H9 (cell line): Measurements from ENCODE around the gene ASPG. TPM values are rescaled to one million over a fixed set of nuclear protein-coding genes. Genes with fewer than 3 reads are reported as not detected.

Source experiments
- DNase-seq: peaks from one replicate; pipeline ENCODE4 v3.0.0-alpha.2; 2017
- H2AFZ ChIP-seq: one replicate; pipeline ENCODE4 v1.6.1; 2013; ENCODE audit warnings: mild to moderate bottlenecking, low read length, control low read depth, moderate library complexity
- H2AK5ac ChIP-seq: 2 replicates; pipeline ENCODE4 v1.6.1; 2013; ENCODE audit warnings: low read length, control low read depth, mixed read lengths; ENCODE audit not compliant: insufficient read length
- H2BK120ac ChIP-seq: one replicate; pipeline ENCODE4 v1.6.1; 2013; ENCODE audit warnings: low read depth, mild to moderate bottlenecking, low read length, control low read depth, inconsistent platforms; ENCODE audit not compliant: poor library complexity, severe bottlenecking
- H2BK12ac ChIP-seq: 2 replicates; pipeline ENCODE4 v1.6.1; 2013; ENCODE audit warnings: low read length, control low read depth, mixed read lengths, low read depth; ENCODE audit not compliant: insufficient read length
- H2BK15ac ChIP-seq: 2 replicates; pipeline ENCODE4 v1.6.1; 2013; ENCODE audit warnings: low read depth, low read length, control low read depth
- H2BK20ac ChIP-seq: one replicate; pipeline ENCODE4 v1.6.1; 2013; ENCODE audit warnings: low read depth, mild to moderate bottlenecking, low read length, control low read depth, inconsistent platforms; ENCODE audit not compliant: poor library complexity, severe bottlenecking
- H2BK5ac ChIP-seq: 2 replicates; pipeline ENCODE4 v1.6.1; 2013; ENCODE audit warnings: low read length, control low read depth, mixed read lengths; ENCODE audit not compliant: insufficient read length
- H3K14ac ChIP-seq: 2 replicates; pipeline ENCODE4 v1.6.1; 2013; ENCODE audit warnings: low read length, control low read depth; ENCODE audit not compliant: insufficient read depth
- H3K18ac ChIP-seq: 2 replicates; pipeline ENCODE4 v1.6.1; 2013; ENCODE audit warnings: low read depth, mild to moderate bottlenecking, mixed read lengths, low read length, control low read depth; ENCODE audit not compliant: insufficient read length
- H3K23ac ChIP-seq: 2 replicates; pipeline ENCODE4 v1.6.1; 2013; ENCODE audit warnings: low read length, control low read depth, mixed read lengths, low read depth; ENCODE audit not compliant: insufficient read length
- H3K23me2 ChIP-seq: 2 replicates; pipeline ENCODE4 v1.6.1; 2013; ENCODE audit warnings: low read depth, mild to moderate bottlenecking, mixed read lengths, low read length, control low read depth; ENCODE audit not compliant: insufficient read length, poor library complexity, severe bottlenecking
- H3K27ac ChIP-seq: 2 replicates; pipeline ENCODE4 v1.5.1; 2013; ENCODE audit warnings: low read length, control low read depth, mixed read lengths, low read depth; ENCODE audit not compliant: insufficient read length
- H3K27me3 ChIP-seq: 2 replicates; pipeline ENCODE4 v1.6.1; 2013; ENCODE audit warnings: low read length, control low read depth, inconsistent platforms; ENCODE audit not compliant: insufficient read depth
- H3K4ac ChIP-seq: 2 replicates; pipeline ENCODE4 v1.6.1; 2013; ENCODE audit warnings: low read depth, mild to moderate bottlenecking, control low read depth, inconsistent platforms, low read length, moderate library complexity
- H3K4me1 ChIP-seq: 2 replicates; pipeline ENCODE4 v1.6.1; 2013; ENCODE audit warnings: low read length, control low read depth, inconsistent platforms; ENCODE audit not compliant: insufficient read depth
- H3K4me2 ChIP-seq: 2 replicates; pipeline ENCODE4 v1.6.1; 2013; ENCODE audit warnings: low read length, control low read depth, mixed read lengths; ENCODE audit not compliant: insufficient read length, insufficient read depth
- H3K56ac ChIP-seq: 2 replicates; pipeline ENCODE4 v1.6.1; 2013; ENCODE audit warnings: low read depth, mild to moderate bottlenecking, mixed read lengths, low read length, control low read depth; ENCODE audit not compliant: insufficient read length
- H3K79me1 ChIP-seq: 2 replicates; pipeline ENCODE4 v1.6.1; 2013; ENCODE audit warnings: low read depth, mild to moderate bottlenecking, moderate library complexity, low read length, control low read depth, inconsistent platforms; ENCODE audit not compliant: insufficient read depth, poor library complexity, severe bottlenecking
- H3K79me2 ChIP-seq: 2 replicates; pipeline ENCODE4 v1.6.1; 2013; ENCODE audit warnings: low read length, control low read depth, inconsistent platforms; ENCODE audit not compliant: insufficient read depth
- H3K9ac ChIP-seq: 2 replicates; pipeline ENCODE4 v1.6.1; 2013; ENCODE audit warnings: low read length, control low read depth, mixed read lengths; ENCODE audit not compliant: insufficient read length; ENCODE audit errors: extremely low read depth
- H3K9me3 ChIP-seq: one replicate; pipeline ENCODE4 v1.6.1; 2013; ENCODE audit warnings: low read depth, low read length, inconsistent platforms; ENCODE audit not compliant: control insufficient read depth
- H3T11ph ChIP-seq: one replicate; pipeline ENCODE4 v1.6.1; 2013; ENCODE audit warnings: mild to moderate bottlenecking, low read length, control low read depth, inconsistent platforms
- H4K20me1 ChIP-seq: one replicate; pipeline ENCODE4 v1.6.1; 2013; ENCODE audit not compliant: control insufficient read depth, insufficient read length, insufficient read depth
- H4K5ac ChIP-seq: 2 replicates; pipeline ENCODE4 v1.6.1; 2013; ENCODE audit warnings: low read depth, mild to moderate bottlenecking, mixed read lengths, low read length, control low read depth; ENCODE audit not compliant: insufficient read length
- H4K8ac ChIP-seq: replicated peaks from 2 replicates; pipeline ENCODE4 v1.6.1; 2013; ENCODE audit warnings: low read length, control low read depth, mixed read lengths, low read depth; ENCODE audit not compliant: insufficient read length
- H4K91ac ChIP-seq: 2 replicates; pipeline ENCODE4 v1.6.1; 2013; ENCODE audit warnings: low read depth, mild to moderate bottlenecking, moderate library complexity, mixed read lengths, low read length, control low read depth; ENCODE audit not compliant: insufficient read length
- H3K27ac Mint-ChIP-seq, 3 experiments: 2 replicates in 2 of 3; 3 replicates in 1 of 3; pipeline ENCODE4 v1.8.0; 2020 to 2021; ENCODE audit warnings: mixed read lengths in 3 of 3, mild to moderate bottlenecking in 1 of 3, moderate library complexity in 1 of 3
- H3K27me3 Mint-ChIP-seq: 2 replicates; pipeline ENCODE4 v1.8.0; 2021; ENCODE audit warnings: low read depth, mild to moderate bottlenecking, moderate library complexity, mixed read lengths
- H3K36me3 Mint-ChIP-seq, 3 experiments: 2 replicates in 2 of 3; 3 replicates in 1 of 3; pipeline ENCODE4 v1.8.0; 2020 to 2021; ENCODE audit warnings: low read depth in 3 of 3, mixed read lengths in 3 of 3; ENCODE audit not compliant: insufficient read depth in 1 of 3
- H3K4me1 Mint-ChIP-seq, 2 experiments: 2 replicates each; pipeline ENCODE4 v1.8.0; 2020; ENCODE audit warnings: mixed read lengths in 2 of 2
- H3K4me3 Mint-ChIP-seq, 2 experiments: 2 replicates in 1 of 2; 3 replicates in 1 of 2; pipeline ENCODE4 v1.8.0; 2020 to 2021; ENCODE audit warnings: mild to moderate bottlenecking in 2 of 2, mixed read lengths in 2 of 2, moderate library complexity in 1 of 2
- H3K9me3 Mint-ChIP-seq, 2 experiments: 2 replicates in 1 of 2; 3 replicates in 1 of 2; pipeline ENCODE4 v1.8.0; 2020; ENCODE audit warnings: mild to moderate bottlenecking in 2 of 2, mixed read lengths in 2 of 2, moderate library complexity in 1 of 2
- CTCF ChIP-seq: fragments of 200-600 bp; sonication (generic); conservative IDR thresholded peaks from 3 replicates; pipeline ENCODE4 v1.8.0; 2021; ENCODE audit warnings: antibody characterized with exemption, mild to moderate bottlenecking
- WGBS: extraction: QIAGEN DNeasy Blood & Tissue Kit; methylation state at CpG from one replicate; pipeline ENCODE4 v1.1.7; 2013; ENCODE audit warnings: missing lambda C conversion rate, low lambda C conversion rate, mixed read lengths; ENCODE audit not compliant: insufficient read length; ENCODE audit errors: extremely low coverage; 5-methylcytosine and 5-hydroxymethylcytosine counted together
- total RNA-seq: library from RNA; stranded (reverse); gene quantifications from 2 replicates; pipeline ENCODE4 v1.2.1, GENCODE V29; 2021

ASPG gene
- total RNA-seq, 1 experiment from 2014 or later, result 0.33 TPM

- no peak overlapping the region for H4K8ac ChIP-seq
- Mint-ChIP-seq H3K27ac (peak overlapping the region in 1 of 3 experiments; percentile 25; a peak in 1 of 7 replicates), H3K4me3 (no peak overlapping the region), H3K27me3 (no peaks in the 10 kb centered on the region), H3K9me3 (no peaks in the 10 kb centered on the region), H3K4me1 (peaks cover 9 to 14% of the 10 kb centered on the region in 2 experiments), H3K36me3 (peaks cover 5 to 11% (median 5%) of the 10 kb centered on the region in 3 experiments; a peak in 6 of 7 replicates)
- H4K20me1 ChIP-seq, result no peaks in the 10 kb centered on the region
- H3K27ac ChIP-seq, result no peak overlapping the region
- H3K27me3 ChIP-seq, result no peaks in the 10 kb centered on the region
- H4K5ac ChIP-seq, result no peak overlapping the region
- no peaks in the 10 kb centered on the region for H3K9me3 ChIP-seq
- no peaks in the 10 kb centered on the region for H3K79me1 ChIP-seq
- H3K14ac ChIP-seq, result no peak overlapping the region
- no peak overlapping the region for H2BK120ac ChIP-seq
- no peak overlapping the region for H4K91ac ChIP-seq
- H2BK20ac ChIP-seq, result no peak overlapping the region
- H2BK5ac ChIP-seq, result no peak overlapping the region
- H3K79me2 ChIP-seq, result no peaks in the 10 kb centered on the region; the same call in 1 of the 2 replicates
- WGBS, result no CpG with 5 or more reads among the region's 15 CpGs
- no peak overlapping the region for H3K4me2 ChIP-seq
- no peak overlapping the region for H3K18ac ChIP-seq
- H3K9ac ChIP-seq, result no peak overlapping the region
- H3T11ph ChIP-seq, result no peak overlapping the region
- no peak overlapping the region for H3K4ac ChIP-seq
- no peak overlapping the region for H2BK15ac ChIP-seq
- no peak overlapping the region for H2AK5ac ChIP-seq
- H3K4me1 ChIP-seq, result no peaks in the 10 kb centered on the region
- no peak overlapping the region for H3K23ac ChIP-seq
- DNase-seq, result no peak
- no peaks in the 10 kb centered on the region for H3K23me2 ChIP-seq
- no peak for TF ChIP-seq CTCF
- H2BK12ac ChIP-seq, result no peak overlapping the region
- H3K56ac ChIP-seq, result no peak overlapping the region
- H2AFZ ChIP-seq, result no peak overlapping the region
These were observed 68.7 kb downstream of the ASPG start for GRCh38 chr14:104154246-104154645.
